Spleen (tissue), 11 donors: Measurements from ENCODE around the gene CPN2. TPM values are rescaled to one million over a fixed set of nuclear protein-coding genes. Genes with fewer than 3 reads are reported as not detected.

ENCODE experiments used
- DNase-seq: peaks from one replicate; pipeline ENCODE4 v3.0.0-alpha.2; 2020
- H3K27ac ChIP-seq, 8 donors: fragments of 200-600 bp; sonication (generic) in 7 of 8; 1 replicate in 4 of 8; 2 replicates in 4 of 8; pipeline versions ENCODE4 v1.5.0 to v1.8.0; 2016 to 2021; ENCODE audit warnings: inconsistent platforms in 4 of 8, mild to moderate bottlenecking in 4 of 8, moderate library complexity in 1 of 8
- H3K27me3 ChIP-seq, 7 donors: fragments of 200-600 bp; sonication (generic) in 6 of 7; replicated peaks in 1 of 7; 1 replicate in 4 of 7; 2 replicates in 3 of 7; pipeline versions ENCODE4 v1.5.0 to v1.8.0; 2016 to 2021; ENCODE audit warnings: inconsistent platforms in 3 of 7, mild to moderate bottlenecking in 1 of 7
- H3K36me3 ChIP-seq, 6 donors: fragments of 200-600 bp; sonication (generic) in 5 of 6; 1 replicate in 4 of 6; 2 replicates in 2 of 6; pipeline versions ENCODE4 v1.5.0 to v1.8.0; 2016 to 2021; ENCODE audit warnings: inconsistent platforms in 2 of 6
- H3K4me1 ChIP-seq, 6 donors: fragments of 200-600 bp; sonication (generic) in 5 of 6; 1 replicate in 3 of 6; 2 replicates in 3 of 6; pipeline versions ENCODE4 v1.5.0 to v1.8.0; 2016 to 2021; ENCODE audit warnings: inconsistent platforms in 3 of 6
- H3K4me3 ChIP-seq, 8 donors: fragments of 200-600 bp; sonication (generic) in 7 of 8; 1 replicate in 4 of 8; 2 replicates in 4 of 8; pipeline versions ENCODE4 v1.5.0 to v1.8.0; 2016 to 2021; ENCODE audit warnings: inconsistent platforms in 4 of 8, mild to moderate bottlenecking in 4 of 8, moderate library complexity in 2 of 8
- H3K9me3 ChIP-seq, 8 donors: fragments of 200-600 bp; sonication (generic) in 7 of 8; 1 replicate in 4 of 8; 2 replicates in 4 of 8; pipeline versions ENCODE4 v1.5.0 to v1.8.0; 2016 to 2021; ENCODE audit warnings: inconsistent platforms in 4 of 8
- POLR2A ChIP-seq, 3 donors: fragments of 450-650 bp; IDR thresholded peaks; one replicate each; pipeline ENCODE4 v1.5.1; 2017; ENCODE audit warnings: antibody characterized with exemption in 3 of 3, mild to moderate bottlenecking in 1 of 3
- POLR2AphosphoS5 ChIP-seq, 3 donors: sonication (generic); formaldehyde crosslinking; IDR thresholded peaks; one replicate each; pipeline ENCODE4 v1.5.1; 2017; ENCODE audit warnings: antibody characterized with exemption in 3 of 3
- WGBS, 5 donors: extraction: QIAGEN DNeasy Blood & Tissue Kit in 3 of 5; methylation state at CpG; one replicate each; pipeline versions ENCODE4 v1.1.5 to v1.1.7; 2013 to 2018; 5-methylcytosine and 5-hydroxymethylcytosine counted together
- intact Hi-C: fragments of 100-400 bp; cut with DNase I; formaldehyde crosslinking; loops from one replicate; pipeline ENCODE4 v1.15.0; 2023; ENCODE audit warnings: low total_unique reads
- polyA plus RNA-seq, 3 donors: library from polyadenylated mRNA; stranded (reverse); fragments of 200-250 nt; gene quantifications; one replicate each; pipeline ENCODE4 v1.2.1, GENCODE V29; 2013
- total RNA-seq, 7 donors: library from RNA; depleted of rRNA in 3 of 7; stranded (reverse); fragments of >200 nt in 3 of 7; fragmentation: NEBNext Ultra II Directional in 4 of 7; extraction: Animal tissue kit (Norgen Biotek cat#: 25700) in 4 of 7; gene quantifications; one replicate each; pipeline versions ENCODE4 v1.1.0 to v1.2.1, GENCODE V29; 2016 to 2021
- TF ChIP-seq, protein P1 (sequence below), 11 experiments: fragments of 200-600 bp in 7 of 11; fragments of 450-650 bp in 4 of 11; sonication (generic) in 4 of 11; IDR thresholded peaks in 8 of 11; conservative IDR thresholded peaks in 3 of 11; 1 replicate in 7 of 11; 2 replicates in 4 of 11; pipeline versions ENCODE4 v1.4.0 to v1.8.0; 2016 to 2021; ENCODE audit warnings: antibody characterized with exemption in 11 of 11, inconsistent platforms in 4 of 11, mild to moderate bottlenecking in 1 of 11
- donor health status: healthy with polysubstance abuse.
- donor health status: DM: no; HTN: no; CAD: no; lungs with moderate emphysema.
- donor health status: DM: no; HTN: no; CAD: no.
- donor health status: Bipolar disorder and iron deficiency.
- donor health status: healthy.
- donor health status: DM: no; HTN: no; CAD: no.
- donor health status: DM: yes; HTN: yes; CAD: no.

The CPN2 gene
- total and polyA plus RNA-seq, 10 donors, result 0.26 to 4.4 (median 0.76) TPM

DNA sequence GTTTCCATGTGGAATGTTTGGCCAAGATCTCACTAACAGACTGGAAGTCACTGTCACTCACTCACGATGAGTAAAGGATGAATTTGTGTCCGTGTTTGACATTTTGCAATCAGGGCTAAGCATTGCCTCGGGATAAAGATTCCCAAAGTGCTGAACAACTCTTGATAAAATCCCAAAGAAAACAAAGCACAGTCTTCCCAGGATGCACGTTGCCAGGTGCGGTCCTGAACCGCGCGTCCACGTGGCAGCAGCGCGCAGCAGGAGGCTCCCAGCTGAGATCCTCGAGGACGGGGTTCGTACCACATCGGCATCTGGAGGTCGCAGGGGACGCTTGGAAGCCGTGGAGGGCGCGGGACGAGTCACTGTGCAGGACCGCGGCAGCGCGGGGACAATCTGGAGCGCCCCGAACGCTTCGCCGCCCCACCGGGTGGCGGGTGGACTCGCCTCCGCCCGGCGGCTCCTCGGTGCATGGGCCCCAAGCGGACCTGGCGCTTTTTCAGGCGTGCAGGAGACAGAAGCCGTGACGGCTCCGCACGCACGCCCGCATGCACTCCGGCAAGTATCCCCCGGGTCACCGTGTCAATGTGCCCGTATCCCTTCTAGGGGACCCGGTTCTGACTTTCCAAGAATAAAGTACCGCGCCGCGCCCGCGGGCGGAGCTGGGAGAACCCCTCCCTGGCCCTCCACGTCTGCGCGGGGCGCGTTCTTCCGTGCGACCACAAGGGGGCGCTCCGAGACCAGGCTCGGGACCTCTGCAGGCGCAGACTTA is 17.7 kb downstream of the CPN2 start:
- 4 to 8% (median 4%) methylated on average over 21 to 69 of the region's 69 CpGs for WGBS, 5 donors
- Histone ChIP-seq H3K36me3 (no peaks in the 10 kb centered on the region), H3K27me3 (peaks cover 0 to 53% (median 20%) of the 10 kb centered on the region in 7 donors), H3K9me3 (no peaks in the 10 kb centered on the region), H3K27ac (no peak overlapping the region), H3K4me1 (peaks cover 5 to 12% (median 10%) of the 10 kb centered on the region in 6 donors), H3K4me3 (peak overlapping the region; percentile 32 to 69 (median 40))
- DNase-seq, result peak; percentile 97
- no peak for TF ChIP-seq POLR2A (IDR thresholded peaks at IDR 0.05)
- TF ChIP-seq, protein P1, sequence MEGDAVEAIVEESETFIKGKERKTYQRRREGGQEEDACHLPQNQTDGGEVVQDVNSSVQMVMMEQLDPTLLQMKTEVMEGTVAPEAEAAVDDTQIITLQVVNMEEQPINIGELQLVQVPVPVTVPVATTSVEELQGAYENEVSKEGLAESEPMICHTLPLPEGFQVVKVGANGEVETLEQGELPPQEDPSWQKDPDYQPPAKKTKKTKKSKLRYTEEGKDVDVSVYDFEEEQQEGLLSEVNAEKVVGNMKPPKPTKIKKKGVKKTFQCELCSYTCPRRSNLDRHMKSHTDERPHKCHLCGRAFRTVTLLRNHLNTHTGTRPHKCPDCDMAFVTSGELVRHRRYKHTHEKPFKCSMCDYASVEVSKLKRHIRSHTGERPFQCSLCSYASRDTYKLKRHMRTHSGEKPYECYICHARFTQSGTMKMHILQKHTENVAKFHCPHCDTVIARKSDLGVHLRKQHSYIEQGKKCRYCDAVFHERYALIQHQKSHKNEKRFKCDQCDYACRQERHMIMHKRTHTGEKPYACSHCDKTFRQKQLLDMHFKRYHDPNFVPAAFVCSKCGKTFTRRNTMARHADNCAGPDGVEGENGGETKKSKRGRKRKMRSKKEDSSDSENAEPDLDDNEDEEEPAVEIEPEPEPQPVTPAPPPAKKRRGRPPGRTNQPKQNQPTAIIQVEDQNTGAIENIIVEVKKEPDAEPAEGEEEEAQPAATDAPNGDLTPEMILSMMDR (IDR thresholded peaks at IDR 0.05 in 8 of 11, conservative IDR thresholded peaks at IDR 0.05 in 3 of 11), result peak; percentile 91 to 100 (median 97)
- TF ChIP-seq POLR2AphosphoS5 (IDR thresholded peaks at IDR 0.05), result peak in 2 of 3 donors; percentile 53 to 69
- intact Hi-C loops, result no loop called here

DNA sequence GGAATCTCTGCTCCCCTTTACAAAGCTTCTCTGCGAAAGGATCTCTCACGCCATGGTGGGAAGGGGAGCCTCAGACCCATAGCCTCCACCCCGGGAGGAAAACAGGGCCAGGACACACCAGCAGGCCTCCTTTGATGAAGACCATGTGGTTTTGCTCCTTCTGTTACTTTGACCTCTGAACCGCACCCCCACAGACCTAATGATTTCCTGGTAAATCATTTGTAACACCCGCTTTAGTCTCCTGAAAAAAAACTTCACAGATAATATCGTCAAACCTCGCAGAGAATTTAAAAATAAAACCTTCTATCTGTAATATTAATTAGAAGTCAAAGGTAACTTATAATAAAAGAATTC is 18.3 kb downstream of the CPN2 start:
- Histone ChIP-seq H3K4me1 (peaks cover 5 to 12% (median 10%) of the 10 kb centered on the region in 6 donors), H3K9me3 (no peaks in the 10 kb centered on the region), H3K27me3 (peaks cover 0 to 53% (median 20%) of the 10 kb centered on the region in 7 donors), H3K27ac (no peak overlapping the region), H3K36me3 (no peaks in the 10 kb centered on the region), H3K4me3 (no peak overlapping the region)
- 87 to 89% (median 88%) methylated on average over 7 of the region's 7 CpGs for WGBS, 5 donors
- intact Hi-C loops, result no loop called here
- DNase-seq, result no peak
- TF ChIP-seq POLR2A (IDR thresholded peaks at IDR 0.05), result no peak
- TF ChIP-seq, protein P1 (IDR thresholded peaks at IDR 0.05 in 8 of 11, conservative IDR thresholded peaks at IDR 0.05 in 3 of 11), result no peak
- TF ChIP-seq POLR2AphosphoS5 (IDR thresholded peaks at IDR 0.05), result no peak

GRCh38 chr3:194330579-194330978 is 20.5 kb downstream of the CPN2 start:
- TF ChIP-seq, protein P1 (IDR thresholded peaks at IDR 0.05 in 8 of 11, conservative IDR thresholded peaks at IDR 0.05 in 3 of 11), result no peak
- TF ChIP-seq POLR2A (IDR thresholded peaks at IDR 0.05) (no peak), POLR2AphosphoS5 (IDR thresholded peaks at IDR 0.05) (no peak)
- Histone ChIP-seq H3K27ac (no peak overlapping the region), H3K4me3 (no peak overlapping the region), H3K27me3 (peaks cover 0 to 47% (median 20%) of the 10 kb centered on the region in 7 donors), H3K9me3 (no peaks in the 10 kb centered on the region), H3K36me3 (no peaks in the 10 kb centered on the region), H3K4me1 (peaks cover 5 to 12% (median 10%) of the 10 kb centered on the region in 6 donors)
- intact Hi-C loops, result no loop called here
- no peak for DNase-seq
- 53 to 77% (median 62%) methylated on average over 4 of the region's 4 CpGs for WGBS, 5 donors

DNA sequence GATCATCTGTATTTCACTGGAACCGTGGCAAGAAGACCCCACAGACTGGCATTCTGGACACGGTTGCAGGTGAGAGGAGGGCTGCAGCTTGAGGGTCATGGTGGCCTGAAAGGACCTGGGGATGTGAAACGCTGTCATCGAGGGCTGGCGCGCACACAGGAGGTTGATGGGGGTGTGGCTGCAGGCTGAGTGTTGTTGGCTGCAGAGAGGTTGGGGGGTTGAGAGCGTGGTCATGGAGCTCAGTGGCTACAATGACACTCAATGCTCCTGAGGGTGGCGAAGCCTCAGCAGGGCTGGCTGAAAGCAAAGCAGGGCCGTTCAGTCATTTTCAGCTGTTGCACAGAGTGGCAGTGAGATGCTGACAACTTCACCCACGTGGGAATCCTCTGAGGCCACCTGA is 21.0 kb downstream of the CPN2 start:
- intact Hi-C loops, result no loop called here
- Histone ChIP-seq H3K4me1 (peaks cover 5 to 12% (median 10%) of the 10 kb centered on the region in 6 donors), H3K9me3 (no peaks in the 10 kb centered on the region), H3K27me3 (peaks cover 0 to 49% (median 20%) of the 10 kb centered on the region in 7 donors), H3K4me3 (no peak overlapping the region), H3K27ac (no peak overlapping the region), H3K36me3 (no peaks in the 10 kb centered on the region)
- 83 to 95% (median 87%) methylated on average over 10 of the region's 10 CpGs for WGBS, 5 donors
- TF ChIP-seq, protein P1 (IDR thresholded peaks at IDR 0.05 in 8 of 11, conservative IDR thresholded peaks at IDR 0.05 in 3 of 11), result no peak
- TF ChIP-seq POLR2AphosphoS5 (IDR thresholded peaks at IDR 0.05) (no peak), POLR2A (IDR thresholded peaks at IDR 0.05) (no peak)
- no peak for DNase-seq
